VCaP (cell line): ENCODE measurements around the gene MSLN.

Experiments used
- H3K27ac ChIP-seq: fragments of 450-650 bp; 2 replicates; pipeline ENCODE4 v1.5.1; 2017
- TF ChIP-seq, protein P1 (sequence below): fragments of 450-650 bp; conservative IDR thresholded peaks from 2 replicates; pipeline ENCODE4 v1.5.1; 2017; ENCODE audit warnings: mild to moderate bottlenecking, moderate library complexity

The MSLN gene

GRCh38 chr16:799111-799947 is 38.8 kb downstream of the MSLN start:
- H3K27ac ChIP-seq: no peak overlapping the region
- TF ChIP-seq, protein P1, sequence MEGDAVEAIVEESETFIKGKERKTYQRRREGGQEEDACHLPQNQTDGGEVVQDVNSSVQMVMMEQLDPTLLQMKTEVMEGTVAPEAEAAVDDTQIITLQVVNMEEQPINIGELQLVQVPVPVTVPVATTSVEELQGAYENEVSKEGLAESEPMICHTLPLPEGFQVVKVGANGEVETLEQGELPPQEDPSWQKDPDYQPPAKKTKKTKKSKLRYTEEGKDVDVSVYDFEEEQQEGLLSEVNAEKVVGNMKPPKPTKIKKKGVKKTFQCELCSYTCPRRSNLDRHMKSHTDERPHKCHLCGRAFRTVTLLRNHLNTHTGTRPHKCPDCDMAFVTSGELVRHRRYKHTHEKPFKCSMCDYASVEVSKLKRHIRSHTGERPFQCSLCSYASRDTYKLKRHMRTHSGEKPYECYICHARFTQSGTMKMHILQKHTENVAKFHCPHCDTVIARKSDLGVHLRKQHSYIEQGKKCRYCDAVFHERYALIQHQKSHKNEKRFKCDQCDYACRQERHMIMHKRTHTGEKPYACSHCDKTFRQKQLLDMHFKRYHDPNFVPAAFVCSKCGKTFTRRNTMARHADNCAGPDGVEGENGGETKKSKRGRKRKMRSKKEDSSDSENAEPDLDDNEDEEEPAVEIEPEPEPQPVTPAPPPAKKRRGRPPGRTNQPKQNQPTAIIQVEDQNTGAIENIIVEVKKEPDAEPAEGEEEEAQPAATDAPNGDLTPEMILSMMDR: no peak

GRCh38 chr16:799948-800833 is 39.7 kb downstream of the MSLN start, which contains the start of gene GNG13:
TSS of gene GNG13 (minus strand) at chr16:800734. CDS start at chr16:799077, 1,657 bp downstream.
- TF ChIP-seq, protein P1: no peak
- peak within 1 kb of the TSS; percentile 35; the same call in 1 of the 2 replicates for H3K27ac ChIP-seq

DNA sequence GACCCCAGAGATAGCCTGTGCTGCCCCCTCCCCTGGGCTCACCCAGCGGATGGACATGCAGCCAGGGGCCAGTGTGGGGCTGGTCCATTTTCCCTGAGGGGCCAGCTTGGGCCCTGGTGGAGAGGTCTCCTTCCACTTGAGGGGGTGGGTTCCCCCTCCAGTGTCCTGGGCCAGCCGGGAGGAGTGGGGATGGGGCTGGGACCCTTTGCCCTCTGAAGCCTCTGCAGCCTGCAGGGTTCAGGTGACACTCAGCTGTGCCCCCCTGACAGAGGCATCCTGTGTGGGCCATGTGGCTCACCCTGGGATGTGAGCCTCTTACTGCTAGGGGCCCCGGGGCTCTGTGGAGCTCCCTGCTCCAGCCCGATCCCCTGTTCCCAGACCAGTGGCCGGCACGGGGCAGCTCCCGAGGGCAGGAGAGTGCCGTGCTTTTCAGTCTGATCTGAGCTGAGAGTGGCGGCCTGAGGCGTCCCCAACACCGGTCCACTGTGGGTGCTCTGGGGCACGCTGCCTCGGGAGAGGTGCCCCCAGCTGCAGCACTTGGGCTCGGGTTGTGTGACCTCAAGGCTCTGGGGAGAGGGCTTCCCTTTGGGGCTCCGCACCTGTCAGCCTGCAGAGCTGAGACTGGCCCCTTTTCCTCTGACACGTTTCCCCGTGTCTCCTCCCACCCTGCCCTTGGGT is 40.4 kb downstream of the MSLN start:
- no peak overlapping the region for H3K27ac ChIP-seq
- TF ChIP-seq, protein P1: no peak

- TF ChIP-seq, protein P1: no peak
- H3K27ac ChIP-seq: no peak overlapping the region
Measured at GRCh38 chr16:801584-802363, 41.2 kb downstream of the MSLN start.

DNA sequence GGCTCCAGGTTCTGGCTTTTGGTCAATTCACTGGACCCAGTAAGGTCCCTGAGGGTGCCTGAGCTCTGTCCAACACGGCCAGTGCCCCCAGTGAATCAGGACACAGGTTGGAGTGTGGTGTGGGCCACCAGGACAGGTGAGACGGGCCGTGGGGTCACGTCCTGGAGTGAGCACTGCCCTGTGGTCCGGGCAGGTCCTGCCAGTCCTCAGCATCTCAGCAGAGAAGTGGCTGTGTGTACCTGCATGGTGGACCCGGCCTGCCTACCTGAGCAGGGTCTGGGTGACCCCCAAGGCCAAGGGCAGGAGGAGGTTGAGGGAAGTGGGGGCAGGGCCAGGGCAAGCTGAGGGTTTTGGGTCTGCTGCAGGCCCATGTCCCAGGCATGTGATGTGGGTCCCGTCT is 41.9 kb downstream of the MSLN start:
- TF ChIP-seq, protein P1: no peak

DNA sequence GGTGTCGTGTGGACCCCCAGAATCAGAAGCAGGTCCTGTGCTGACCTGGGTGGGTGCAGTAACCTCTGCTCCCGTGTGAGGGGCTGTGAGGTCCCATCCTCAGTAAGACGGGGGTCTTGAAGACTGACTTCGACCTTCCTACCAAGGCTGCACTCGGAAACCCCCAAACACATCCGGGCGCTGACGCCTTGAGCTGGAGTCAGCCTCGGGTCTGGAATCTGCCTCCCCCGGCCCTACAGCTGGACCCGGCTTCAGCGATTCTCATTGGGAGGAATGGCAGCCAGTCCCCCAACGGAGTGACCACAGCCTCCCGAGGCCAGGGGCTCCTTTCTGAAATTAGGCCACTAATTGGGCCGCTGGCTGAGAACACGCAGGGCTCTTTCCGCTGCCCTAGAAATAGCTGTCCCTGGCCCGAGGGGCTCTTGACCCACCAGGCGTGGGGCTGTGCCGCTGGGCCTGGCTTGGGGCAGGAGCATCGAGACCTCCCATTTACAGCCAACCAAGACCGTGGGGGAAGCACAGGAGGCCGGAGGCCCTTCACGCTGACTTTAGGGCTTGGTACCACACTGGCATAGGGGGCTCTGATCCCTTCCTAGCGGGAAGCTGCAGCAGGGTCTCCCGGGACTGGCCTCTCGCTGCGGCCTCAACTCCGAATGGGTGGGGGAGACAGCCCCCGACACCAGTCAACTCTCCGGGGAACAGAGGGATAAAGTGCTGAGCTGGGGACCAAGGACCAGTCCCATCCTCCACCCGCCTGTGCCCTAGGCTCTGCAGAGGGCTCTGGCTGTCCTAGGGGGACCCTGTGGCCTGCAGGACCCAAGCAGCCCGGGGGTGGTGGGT is 42.6 kb downstream of the MSLN start:
- H3K27ac ChIP-seq: no peak overlapping the region
- TF ChIP-seq, protein P1: no peak

More for the DNA sequence above, 41.9 kb downstream of the MSLN start:
- H3K27ac ChIP-seq: no peak overlapping the region
